C4-2B (cell line): ENCODE measurements around the gene PLXDC2.

Source experiments
- ZFX ChIP-seq: fragments of 450-650 bp; IDR thresholded peaks from 2 replicates; pipeline ENCODE4 v1.6.1; 2017
- TF ChIP-seq, protein P1 (sequence below): fragments of 450-650 bp; conservative IDR thresholded peaks from 2 replicates; pipeline ENCODE4 v1.5.1; 2017; ENCODE audit warnings: mild to moderate bottlenecking

DNA sequence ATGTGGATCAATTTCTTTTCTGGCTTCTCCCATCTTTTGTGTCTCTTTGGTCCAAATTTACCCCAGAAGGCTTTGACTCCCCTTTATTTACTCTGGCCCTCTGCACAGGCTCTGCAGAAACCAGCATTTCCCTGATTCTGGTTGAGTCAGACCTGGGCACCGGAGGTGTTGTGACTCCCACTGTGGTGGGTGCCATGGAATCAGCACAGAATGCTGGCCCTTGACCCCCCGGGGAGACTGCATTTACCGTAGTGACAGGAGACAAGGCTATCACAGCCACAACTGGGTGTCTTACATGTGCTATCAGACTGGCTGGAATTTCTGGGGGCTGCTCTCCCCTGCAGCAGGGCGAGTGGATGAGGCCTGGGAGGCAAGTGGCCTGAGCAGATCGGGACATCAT lies 37.6 kb downstream of the PLXDC2 start:
- TF ChIP-seq ZFX: no peak
- TF ChIP-seq, protein P1, sequence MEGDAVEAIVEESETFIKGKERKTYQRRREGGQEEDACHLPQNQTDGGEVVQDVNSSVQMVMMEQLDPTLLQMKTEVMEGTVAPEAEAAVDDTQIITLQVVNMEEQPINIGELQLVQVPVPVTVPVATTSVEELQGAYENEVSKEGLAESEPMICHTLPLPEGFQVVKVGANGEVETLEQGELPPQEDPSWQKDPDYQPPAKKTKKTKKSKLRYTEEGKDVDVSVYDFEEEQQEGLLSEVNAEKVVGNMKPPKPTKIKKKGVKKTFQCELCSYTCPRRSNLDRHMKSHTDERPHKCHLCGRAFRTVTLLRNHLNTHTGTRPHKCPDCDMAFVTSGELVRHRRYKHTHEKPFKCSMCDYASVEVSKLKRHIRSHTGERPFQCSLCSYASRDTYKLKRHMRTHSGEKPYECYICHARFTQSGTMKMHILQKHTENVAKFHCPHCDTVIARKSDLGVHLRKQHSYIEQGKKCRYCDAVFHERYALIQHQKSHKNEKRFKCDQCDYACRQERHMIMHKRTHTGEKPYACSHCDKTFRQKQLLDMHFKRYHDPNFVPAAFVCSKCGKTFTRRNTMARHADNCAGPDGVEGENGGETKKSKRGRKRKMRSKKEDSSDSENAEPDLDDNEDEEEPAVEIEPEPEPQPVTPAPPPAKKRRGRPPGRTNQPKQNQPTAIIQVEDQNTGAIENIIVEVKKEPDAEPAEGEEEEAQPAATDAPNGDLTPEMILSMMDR: no peak
